ENCODE measurements around the gene EIF2B2. TPM values are rescaled to one million over a fixed set of nuclear protein-coding genes. Genes with fewer than 3 reads are reported as not detected.

The EIF2B2 gene
- total RNA-seq, 2 experiments from 2014 or later, result 55.6 to 69.8 TPM

- H3K4me1 Mint-ChIP-seq, result peaks cover 33% of the 10 kb centered on the region
- H3K36me3 Mint-ChIP-seq (ENCODE audit: low read depth), result peaks cover 49% of the 10 kb centered on the region
- DNase-seq, result no peak
- ChIA-PET POLR2A (no interaction called here), CTCF (no interaction called here)
- H3K9me3 Mint-ChIP-seq (ENCODE audit: low read depth), result peaks cover 2% of the 10 kb centered on the region
- intact Hi-C loops (cut with DNase I, micrococcal nuclease), result loop anchor here in 1 of 2 experiments (5.0 to 10.0 kb wide), 2 partner anchors 118 to 565 kb away; partner anchors contain the start of genes ISCA2, NPC2 and TMED10
- ATAC-seq, result no peak
- no peak overlapping the region for H3K4me3 Mint-ChIP-seq
- H3K27ac Mint-ChIP-seq, result no peak overlapping the region
- no peaks in the 10 kb centered on the region for H3K27me3 Mint-ChIP-seq
Observed at GRCh38 chr14:75059642-75060041, 56.9 kb downstream of the EIF2B2 start.

GRCh38 chr14:75060420-75060819, 57.7 kb downstream of the EIF2B2 start:
- Mint-ChIP-seq H3K4me1 (peaks cover 34% of the 10 kb centered on the region), H3K4me3 (no peak overlapping the region), H3K27me3 (no peaks in the 10 kb centered on the region), H3K36me3 (ENCODE audit: low read depth) (peaks cover 45% of the 10 kb centered on the region), H3K9me3 (ENCODE audit: low read depth) (peaks cover 2% of the 10 kb centered on the region), H3K27ac (no peak overlapping the region)
- intact Hi-C loops (cut with DNase I, micrococcal nuclease), result loop anchor here in 1 of 2 experiments (5.0 to 10.0 kb wide), 2 partner anchors 117 to 566 kb away; partner anchors contain the start of genes ISCA2, NPC2 and TMED10
- DNase-seq (no peak), ATAC-seq (no peak)
- ChIA-PET CTCF (no interaction called here), POLR2A (no interaction called here)

Other genes starting within 250 kb of the EIF2B2 start
- 10 to 100 TPM; 53.0 to 60.9 TPM for gene YLPM1, start 239.6 kb upstream of the EIF2B2 start, total RNA-seq
- under 1 TPM; 0.11 to 0.23 TPM for gene PROX2, start 126.8 kb upstream of the EIF2B2 start, total RNA-seq
- 100 to 1,000 TPM; 103 to 120 TPM for gene DLST, start 121.0 kb upstream of the EIF2B2 start, total RNA-seq
- gene RPS6KL1, start 79.7 kb upstream of the EIF2B2 start, total RNA-seq, result 1 to 10 TPM; 5.6 to 6.0 TPM
- under 1 TPM in 1 of 2 experiments, not detected in 1; 0.09 TPM for gene PGF, start 47.3 kb upstream of the EIF2B2 start, total RNA-seq
- 10 to 100 TPM; 28.1 to 30.8 TPM for gene MLH3, start 48.5 kb downstream of the EIF2B2 start, total RNA-seq
- 10 to 100 TPM; 37.0 to 40.2 TPM for gene ACYP1, start 61.1 kb downstream of the EIF2B2 start, total RNA-seq
- gene ZC2HC1C, start 66.7 kb downstream of the EIF2B2 start, total RNA-seq, result 1 to 10 TPM; 1.2 to 1.3 TPM
- gene NEK9, start 124.1 kb downstream of the EIF2B2 start, total RNA-seq, result 10 to 100 TPM; 45.2 to 58.7 TPM
- 100 to 1,000 TPM; 179 to 253 TPM for gene TMED10, start 173.7 kb downstream of the EIF2B2 start, total RNA-seq

Data from activated CD4-positive, alpha-beta T cell treated with anti-CD3 and anti-CD28 coated beads for 36 hours (primary cell).